Esophagus muscularis mucosa (tissue), 4 donors: ENCODE results near the gene MRAP2. TPM values are rescaled to one million over a fixed set of nuclear protein-coding genes. Genes with fewer than 3 reads are reported as not detected.

Source experiments
- DNase-seq: peaks from one replicate; pipeline ENCODE4 v3.0.0-alpha.2; 2017; ENCODE audit errors: extremely low spot score
- H3K27ac ChIP-seq, 4 donors: fragments of 200-600 bp; sonication (generic); replicated peaks in 1 of 4; 1 replicate in 3 of 4; 2 replicates in 1 of 4; pipeline ENCODE4 v1.5.1; 2016 to 2019; ENCODE audit warnings: mild to moderate bottlenecking in 1 of 4
- H3K27me3 ChIP-seq, 4 donors: fragments of 200-600 bp; sonication (generic); one replicate each; pipeline versions ENCODE4 v1.5.1 to v1.6.0; 2016 to 2019
- H3K36me3 ChIP-seq, 4 donors: fragments of 200-600 bp; sonication (generic); one replicate each; pipeline ENCODE4 v1.5.1; 2016 to 2019
- H3K4me1 ChIP-seq, 4 donors: fragments of 200-600 bp; sonication (generic); one replicate each; pipeline ENCODE4 v1.5.1; 2016 to 2019
- H3K4me3 ChIP-seq, 4 donors: fragments of 200-600 bp; sonication (generic); 1 replicate in 2 of 4; 2 replicates in 2 of 4; pipeline ENCODE4 v1.5.1; 2016 to 2019; ENCODE audit warnings: mild to moderate bottlenecking in 4 of 4, moderate library complexity in 1 of 4
- H3K9me3 ChIP-seq, 4 donors: fragments of 200-600 bp; sonication (generic); 1 replicate in 3 of 4; 2 replicates in 1 of 4; pipeline ENCODE4 v1.5.1; 2016 to 2019
- CTCF ChIP-seq, 3 experiments: fragments of 200-600 bp in 2 of 3; fragments of 450-650 bp in 1 of 3; sonication (generic) in 2 of 3; IDR thresholded peaks; one replicate each; pipeline ENCODE4 v1.5.1; 2017 to 2019; ENCODE audit warnings: antibody characterized with exemption in 3 of 3, mild to moderate bottlenecking in 2 of 3, moderate library complexity in 1 of 3
- EP300 ChIP-seq: sonication (generic); formaldehyde crosslinking; IDR thresholded peaks from one replicate; pipeline ENCODE4 v1.6.1; 2017; ENCODE audit warnings: antibody characterized with exemption
- POLR2A ChIP-seq: fragments of 450-650 bp; IDR thresholded peaks from one replicate; pipeline ENCODE4 v1.6.1; 2017; ENCODE audit warnings: antibody characterized with exemption, moderate library complexity, mild to moderate bottlenecking, low read depth
- POLR2AphosphoS5 ChIP-seq, 2 donors: sonication (generic); formaldehyde crosslinking; IDR thresholded peaks; one replicate each; pipeline ENCODE4 v1.6.1; 2017; ENCODE audit warnings: antibody characterized with exemption in 2 of 2
- WGBS: methylation state at CpG from one replicate; pipeline ENCODE4 v1.1.5; 2018; 5-methylcytosine and 5-hydroxymethylcytosine counted together
- intact Hi-C: fragments of 100-400 bp; cut with DNase I; formaldehyde crosslinking; loops from one replicate; pipeline ENCODE4 v1.15.1; 2023
- total RNA-seq, 4 donors: library from RNA; depleted of rRNA; stranded (reverse); fragments of >200 nt; gene quantifications; one replicate each; pipeline versions ENCODE4 v1.1.0 to v1.2.1, GENCODE V29; 2016

Gene MRAP2
- total RNA-seq, 4 donors from 2014 or later: 0.11 to 0.32 (median 0.17) TPM; not detected in 1

- no peak for TF ChIP-seq CTCF (IDR thresholded peaks at IDR 0.05)
- no peak for TF ChIP-seq POLR2A
- no peak for TF ChIP-seq POLR2AphosphoS5 (IDR thresholded peaks at IDR 0.05)
- no peak for TF ChIP-seq EP300
- Histone ChIP-seq H3K4me1 (no peaks in the 10 kb centered on the region), H3K27ac (no peak overlapping the region), H3K27me3 (no peaks in the 10 kb centered on the region), H3K9me3 (no peaks in the 10 kb centered on the region), H3K36me3 (no peaks in the 10 kb centered on the region), H3K4me3 (no peak overlapping the region)
- no peak for DNase-seq
- intact Hi-C loops: no loop called here
Observed at GRCh38 chr6:83998021-83998584, 35.5 kb upstream of the MRAP2 start.

GRCh38 chr6:84001119-84001518, 32.5 kb upstream of the MRAP2 start:
- H3K9me3 ChIP-seq: no peaks in the 10 kb centered on the region
- TF ChIP-seq POLR2AphosphoS5 (IDR thresholded peaks at IDR 0.05): no peak
- TF ChIP-seq EP300: no peak
- no peak for TF ChIP-seq CTCF (IDR thresholded peaks at IDR 0.05)
- TF ChIP-seq POLR2A: no peak
- no peak overlapping the region for H3K4me3 ChIP-seq
- DNase-seq: no peak
- 83% methylated on average over 3 of the region's 3 CpGs for WGBS
- no peaks in the 10 kb centered on the region for H3K4me1 ChIP-seq
- no peaks in the 10 kb centered on the region for H3K27me3 ChIP-seq
- H3K36me3 ChIP-seq: no peaks in the 10 kb centered on the region
- H3K27ac ChIP-seq: no peak overlapping the region
- intact Hi-C loops: no loop called here

- Histone ChIP-seq H3K27me3 (no peaks in the 10 kb centered on the region), H3K27ac (no peak overlapping the region), H3K9me3 (no peaks in the 10 kb centered on the region), H3K4me1 (no peaks in the 10 kb centered on the region), H3K36me3 (no peaks in the 10 kb centered on the region), H3K4me3 (no peak overlapping the region)
- WGBS: 62% methylated on average over 2 of the region's 2 CpGs
- intact Hi-C loops: no loop called here
- no peak for TF ChIP-seq CTCF (IDR thresholded peaks at IDR 0.05)
- TF ChIP-seq POLR2A: no peak
- TF ChIP-seq POLR2AphosphoS5 (IDR thresholded peaks at IDR 0.05): no peak
- no peak for TF ChIP-seq EP300
- DNase-seq: no peak
Observed at GRCh38 chr6:84002226-84002625, 31.3 kb upstream of the MRAP2 start.

GRCh38 chr6:84003131-84003530, 30.4 kb upstream of the MRAP2 start:
- TF ChIP-seq POLR2A (no peak), CTCF (IDR thresholded peaks at IDR 0.05) (no peak), POLR2AphosphoS5 (IDR thresholded peaks at IDR 0.05) (no peak)
- 30% methylated on average over 1 of the region's 1 CpG for WGBS
- Histone ChIP-seq H3K27me3 (no peaks in the 10 kb centered on the region), H3K4me3 (no peak overlapping the region), H3K4me1 (no peaks in the 10 kb centered on the region), H3K9me3 (no peaks in the 10 kb centered on the region), H3K27ac (no peak overlapping the region), H3K36me3 (no peaks in the 10 kb centered on the region)
- no peak for DNase-seq
- intact Hi-C loops: no loop called here

GRCh38 chr6:84003654-84004053, 29.9 kb upstream of the MRAP2 start:
- intact Hi-C loops: no loop called here
- WGBS: 77% methylated on average over 4 of the region's 4 CpGs

More at GRCh38 chr6:84003654-84004053, 29.9 kb upstream of the MRAP2 start:
- Histone ChIP-seq H3K9me3 (no peaks in the 10 kb centered on the region), H3K4me3 (no peak overlapping the region), H3K4me1 (no peaks in the 10 kb centered on the region), H3K36me3 (no peaks in the 10 kb centered on the region), H3K27ac (no peak overlapping the region), H3K27me3 (no peaks in the 10 kb centered on the region)
- TF ChIP-seq POLR2AphosphoS5 (IDR thresholded peaks at IDR 0.05) (no peak), CTCF (IDR thresholded peaks at IDR 0.05) (no peak), EP300 (no peak), POLR2A (no peak)
- DNase-seq: no peak
